NCI-H2227 treated with DMSO at 0.1 percent for 48 hours (cell line): Measurements from ENCODE around the gene CDKAL1.
"Not testable (repeated sequence)": the region's sequence is repeated elsewhere in the genome, so short reads cannot be mapped to it uniquely, and the experiment has no call there.

Experiments
- DNase-seq: peaks from one replicate; lab custom pipeline; 2025; lab: John Stamatoyannopoulos, UW

Gene CDKAL1

GRCh38 chr6:21074484-21074883, 540.2 kb downstream of the CDKAL1 start:
- no peak for DNase-seq

- DNase-seq: no peak
These were observed 541.7 kb downstream of the CDKAL1 start for GRCh38 chr6:21075986-21076385.

- DNase-seq: no peak
These were observed 544.2 kb downstream of the CDKAL1 start for GRCh38 chr6:21078497-21078896.

- no peak for DNase-seq
These were observed 545.3 kb downstream of the CDKAL1 start for GRCh38 chr6:21079468-21080048.

GRCh38 chr6:21080221-21080620, 546.0 kb downstream of the CDKAL1 start:
- DNase-seq: no peak

GRCh38 chr6:21082091-21082490, 547.8 kb downstream of the CDKAL1 start:
- no peak for DNase-seq

GRCh38 chr6:21083708-21084107, 549.5 kb downstream of the CDKAL1 start:
- no peak for DNase-seq

- no peak for DNase-seq
These were observed 550.4 kb downstream of the CDKAL1 start for GRCh38 chr6:21084656-21085055.

GRCh38 chr6:21085211-21085610, 551.0 kb downstream of the CDKAL1 start:
- DNase-seq: no peak

- DNase-seq: no peak
These were observed 551.4 kb downstream of the CDKAL1 start for GRCh38 chr6:21085643-21086042.

- no peak for DNase-seq
These were observed 552.9 kb downstream of the CDKAL1 start for GRCh38 chr6:21087188-21087587.

GRCh38 chr6:21091411-21091810, 557.2 kb downstream of the CDKAL1 start:
- no peak for DNase-seq

- not testable (repeated sequence) for DNase-seq
These were observed 558.0 kb downstream of the CDKAL1 start for GRCh38 chr6:21092231-21092772.

GRCh38 chr6:21095462-21095861, 561.2 kb downstream of the CDKAL1 start:
- no peak for DNase-seq

- DNase-seq: no peak
These were observed 563.9 kb downstream of the CDKAL1 start for GRCh38 chr6:21098134-21098533.

GRCh38 chr6:21098744-21099143, 564.5 kb downstream of the CDKAL1 start:
- no peak for DNase-seq

- no peak for DNase-seq
These were observed 565.4 kb downstream of the CDKAL1 start for GRCh38 chr6:21099338-21100314.

GRCh38 chr6:21100991-21101390, 566.7 kb downstream of the CDKAL1 start:
- DNase-seq: no peak

- no peak for DNase-seq
These were observed 567.4 kb downstream of the CDKAL1 start for GRCh38 chr6:21101694-21102093.

- no peak for DNase-seq
These were observed 567.9 kb downstream of the CDKAL1 start for GRCh38 chr6:21102201-21102600.

- DNase-seq: no peak
These were observed 568.4 kb downstream of the CDKAL1 start for GRCh38 chr6:21102624-21103023.

- DNase-seq: no peak
These were observed 569.5 kb downstream of the CDKAL1 start for GRCh38 chr6:21103626-21104224.

- no peak for DNase-seq
These were observed 570.0 kb downstream of the CDKAL1 start for GRCh38 chr6:21104288-21104687.
